Astrocyte (in vitro differentiated cells and primary cell): Measurements from ENCODE around the gene L3MBTL1.

Source experiments
- EZH2 ChIP-seq: IDR thresholded peaks from 2 replicates; pipeline ENCODE4 v1.6.1; 2012; ENCODE audit warnings: mild to moderate bottlenecking, low read length, inconsistent platforms; ENCODE audit not compliant: insufficient read depth
- TF ChIP-seq, protein P1 (sequence below): IDR thresholded peaks from 2 replicates; pipeline ENCODE4 v1.5.1; 2011; ENCODE audit warnings: low read depth, mild to moderate bottlenecking, inconsistent platforms, low read length, moderate library complexity; ENCODE audit not compliant: insufficient read depth

DNA sequence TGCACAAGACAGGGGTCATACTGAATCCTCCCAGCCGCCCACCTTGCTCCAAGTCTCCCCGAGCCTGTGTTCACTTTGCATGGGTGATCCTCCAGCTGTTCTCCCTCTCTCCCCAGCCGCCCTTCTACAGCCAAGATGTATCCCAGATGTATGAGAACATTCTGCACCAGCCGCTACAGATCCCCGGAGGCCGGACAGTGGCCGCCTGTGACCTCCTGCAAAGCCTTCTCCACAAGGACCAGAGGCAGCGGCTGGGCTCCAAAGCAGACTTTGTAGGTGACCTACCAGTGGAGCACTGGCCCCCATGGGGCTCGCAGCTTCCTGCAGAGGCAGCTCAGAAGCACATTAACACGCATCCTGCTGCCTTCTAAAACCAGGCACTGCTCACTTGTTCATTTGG is 68.6 kb downstream of the L3MBTL1 start:
- TF ChIP-seq, protein P1, sequence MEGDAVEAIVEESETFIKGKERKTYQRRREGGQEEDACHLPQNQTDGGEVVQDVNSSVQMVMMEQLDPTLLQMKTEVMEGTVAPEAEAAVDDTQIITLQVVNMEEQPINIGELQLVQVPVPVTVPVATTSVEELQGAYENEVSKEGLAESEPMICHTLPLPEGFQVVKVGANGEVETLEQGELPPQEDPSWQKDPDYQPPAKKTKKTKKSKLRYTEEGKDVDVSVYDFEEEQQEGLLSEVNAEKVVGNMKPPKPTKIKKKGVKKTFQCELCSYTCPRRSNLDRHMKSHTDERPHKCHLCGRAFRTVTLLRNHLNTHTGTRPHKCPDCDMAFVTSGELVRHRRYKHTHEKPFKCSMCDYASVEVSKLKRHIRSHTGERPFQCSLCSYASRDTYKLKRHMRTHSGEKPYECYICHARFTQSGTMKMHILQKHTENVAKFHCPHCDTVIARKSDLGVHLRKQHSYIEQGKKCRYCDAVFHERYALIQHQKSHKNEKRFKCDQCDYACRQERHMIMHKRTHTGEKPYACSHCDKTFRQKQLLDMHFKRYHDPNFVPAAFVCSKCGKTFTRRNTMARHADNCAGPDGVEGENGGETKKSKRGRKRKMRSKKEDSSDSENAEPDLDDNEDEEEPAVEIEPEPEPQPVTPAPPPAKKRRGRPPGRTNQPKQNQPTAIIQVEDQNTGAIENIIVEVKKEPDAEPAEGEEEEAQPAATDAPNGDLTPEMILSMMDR: no peak
- TF ChIP-seq EZH2: no peak
